A172 (cell line): Measurements from ENCODE around the gene ASB5. TPM values are rescaled to one million over a fixed set of nuclear protein-coding genes. Genes with fewer than 3 reads are reported as not detected.

Experiments used
- DNase-seq: peaks from one replicate; pipeline ENCODE4 v3.0.0-alpha.2; 2015; ENCODE audit warnings: low spot score
- total RNA-seq: library from RNA; depleted of rRNA; stranded (reverse); fragments of >200 nt; shearing (Covaris generic); gene quantifications from 2 replicates; pipeline ENCODE4 v1.2.3, GENCODE V29; 2014

ASB5 gene
- total RNA-seq, 1 experiment from 2014 or later = 0.19 TPM

DNA sequence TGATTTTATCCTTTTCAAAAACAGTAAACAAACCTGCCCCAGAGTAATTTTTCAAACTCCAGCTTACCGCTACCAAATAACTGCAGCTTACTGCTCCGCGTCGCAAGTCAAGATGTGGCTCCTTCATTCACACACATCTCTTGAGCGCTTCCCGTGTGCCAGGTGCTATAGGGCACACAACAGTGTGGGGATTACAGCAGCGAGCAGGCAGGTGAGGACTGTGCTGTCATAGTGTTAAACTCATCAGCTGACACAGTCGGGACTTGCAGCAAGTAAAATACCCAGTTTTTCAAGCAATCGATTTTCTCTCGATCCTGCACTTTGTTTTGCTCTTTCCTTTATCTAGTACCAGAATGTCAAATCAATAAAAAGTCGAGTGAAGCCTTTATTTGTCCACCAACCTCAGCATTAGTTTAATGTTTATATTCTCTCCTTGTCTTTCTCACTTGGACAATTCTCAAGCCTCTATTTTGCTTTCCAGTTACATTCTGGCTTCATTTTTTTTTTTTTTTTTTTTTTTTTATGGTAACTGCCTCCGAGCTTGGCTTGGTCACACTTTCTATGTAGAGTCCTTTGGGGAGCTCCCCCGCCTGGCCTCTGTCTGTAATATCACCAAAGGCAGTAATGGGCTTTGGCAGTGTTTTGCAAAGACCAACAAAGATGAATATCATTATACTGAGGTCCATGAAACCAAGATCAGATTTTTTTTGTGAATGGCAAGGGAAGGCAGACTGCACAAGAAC lies 8.3 kb upstream of the ASB5 start:
- peak; percentile 49 for DNase-seq

- no peak for DNase-seq
Observed at GRCh38 chr4:176276710-176277109, 7.7 kb upstream of the ASB5 start.

- DNase-seq = peak; percentile 72
Observed at GRCh38 chr4:176274441-176274840, 5.4 kb upstream of the ASB5 start.

- no peak for DNase-seq
Observed at GRCh38 chr4:176273736-176274135, 4.7 kb upstream of the ASB5 start.

DNA sequence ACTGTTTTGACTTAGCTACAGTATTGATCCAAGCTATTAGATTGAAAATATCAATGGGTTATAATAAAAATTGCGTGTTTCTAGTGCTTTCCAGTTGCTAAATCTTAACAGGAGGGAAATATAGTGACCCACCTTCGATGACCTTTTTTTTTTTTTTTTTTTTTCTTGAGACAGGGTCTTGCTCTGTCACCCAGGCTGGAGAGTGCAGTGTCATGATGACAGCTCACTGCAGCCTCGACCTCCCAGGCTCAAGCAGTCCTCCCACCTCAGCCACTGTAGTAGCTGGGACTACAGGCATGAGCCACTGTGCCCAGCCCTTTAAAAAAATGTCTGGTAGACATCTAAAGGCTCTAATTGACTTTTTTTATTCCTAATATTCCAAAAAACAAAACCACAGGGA lies 3.8 kb upstream of the ASB5 start:
- no peak for DNase-seq

DNA sequence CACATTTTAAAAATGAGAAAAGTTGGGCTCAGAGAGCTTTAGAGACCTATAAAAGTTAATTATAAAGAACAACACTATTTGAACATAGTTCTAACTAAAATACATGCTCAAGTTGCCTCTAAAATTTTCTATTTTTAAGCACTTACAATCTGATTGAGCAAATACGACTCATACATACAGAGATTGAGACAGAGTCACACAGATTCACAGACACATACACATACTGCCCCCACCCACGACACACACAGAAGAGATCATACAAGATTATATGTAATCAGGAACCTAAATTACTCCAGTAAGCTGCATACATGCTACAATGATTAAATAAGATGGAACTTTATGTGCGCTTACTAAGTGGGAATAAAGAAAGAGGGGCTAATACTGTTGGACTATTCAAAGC lies 2.7 kb upstream of the ASB5 start:
- DNase-seq = no peak

DNA sequence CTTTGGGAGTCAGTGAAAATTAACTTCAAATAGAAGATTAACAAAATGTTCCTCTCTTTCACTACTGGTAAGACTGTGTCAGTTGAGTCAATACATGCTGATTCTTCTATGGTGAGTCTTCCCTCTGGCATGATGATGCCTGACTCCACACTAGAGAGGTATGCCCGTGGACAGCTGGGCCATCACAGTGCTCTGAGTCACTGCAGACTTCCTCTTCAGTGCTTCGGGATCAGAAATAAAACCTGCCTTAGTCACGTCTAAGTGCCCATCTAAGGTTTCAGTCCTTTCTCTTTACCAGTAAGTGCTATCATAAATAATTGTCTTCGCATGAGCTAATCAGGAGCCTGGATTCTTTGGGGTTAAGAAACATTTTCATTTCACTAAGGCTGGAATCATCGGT lies 1.6 kb upstream of the ASB5 start:
- DNase-seq = peak; percentile 97

DNA sequence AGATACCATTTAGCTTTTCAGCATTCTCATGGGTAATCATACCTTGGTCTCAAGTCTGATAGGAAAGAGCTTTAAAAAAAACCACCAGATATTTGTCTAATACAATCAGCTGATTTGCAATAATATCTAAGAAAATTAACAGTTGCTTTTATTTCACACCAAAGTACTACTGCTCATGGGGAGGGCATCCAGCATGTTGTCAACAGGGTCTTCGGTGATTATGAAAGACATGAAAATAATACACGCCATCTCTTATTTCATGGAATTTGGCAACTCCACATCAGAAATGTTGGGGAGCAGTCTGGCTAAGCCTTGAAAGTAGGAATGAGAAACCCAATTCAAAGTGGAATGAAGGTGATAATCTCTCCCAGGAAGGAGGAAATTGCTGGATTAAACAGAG lies 3.0 kb downstream of the ASB5 start:
- no peak for DNase-seq

DNA sequence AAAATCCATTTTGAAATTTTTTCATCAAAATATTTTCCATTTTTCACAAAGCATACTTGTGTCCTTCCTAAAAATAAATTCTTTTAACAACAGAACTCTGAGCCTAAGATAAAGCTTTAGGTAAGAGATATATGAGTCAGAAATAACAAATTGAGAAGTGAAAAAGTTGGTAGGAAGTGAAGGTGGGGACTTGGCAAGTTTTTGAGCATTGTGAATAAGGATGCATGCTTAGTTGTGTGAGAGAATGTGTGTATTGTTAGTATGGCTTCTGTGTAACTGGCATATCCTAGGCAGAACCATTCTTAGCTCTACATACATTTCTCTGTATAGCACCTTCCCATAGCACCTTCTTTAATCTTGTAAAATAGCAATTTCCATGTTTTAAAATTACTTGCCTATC lies 6.8 kb downstream of the ASB5 start:
- no peak for DNase-seq

- no peak for DNase-seq
Observed at GRCh38 chr4:176261481-176261880, 7.5 kb downstream of the ASB5 start.

GRCh38 chr4:176261018-176261417 lies 8.0 kb downstream of the ASB5 start:
- no peak for DNase-seq

DNA sequence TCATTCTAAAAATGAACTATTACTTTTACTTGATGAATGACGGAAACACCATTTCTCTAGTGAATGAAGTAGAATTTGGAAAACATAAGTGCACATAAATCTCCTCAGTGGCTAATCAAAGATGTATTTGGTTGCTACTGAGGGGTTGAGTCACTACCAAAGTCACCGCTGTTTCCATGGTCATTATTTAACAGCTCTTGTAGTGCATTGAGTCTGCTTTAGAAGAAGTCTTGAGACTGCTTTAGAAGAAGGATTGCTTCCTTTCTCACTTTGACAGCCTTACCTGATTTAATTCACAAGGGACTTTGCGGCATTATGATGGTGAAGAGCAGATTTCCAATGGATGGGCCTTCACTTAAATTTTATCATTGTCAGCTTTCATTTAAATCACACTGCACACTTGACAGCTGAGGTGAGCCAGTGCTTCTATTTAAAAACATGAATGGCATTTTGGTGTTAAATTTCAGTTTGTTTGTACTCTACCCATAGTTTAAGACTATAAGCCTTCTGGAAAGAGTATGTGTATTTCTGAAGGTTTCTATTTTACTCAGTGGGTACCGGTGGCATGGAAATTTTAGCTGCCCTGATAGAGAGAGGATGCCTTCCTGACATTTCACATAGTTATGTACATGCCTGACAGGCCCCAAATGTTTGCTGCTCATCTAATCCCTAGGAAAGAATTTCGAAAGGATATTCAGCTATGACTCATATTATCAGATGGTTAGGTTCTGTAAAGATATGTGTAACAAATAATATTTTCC lies 9.5 kb downstream of the ASB5 start:
- DNase-seq = peak; percentile 36

GRCh38 chr4:176258135-176258534 lies 10.9 kb downstream of the ASB5 start:
- DNase-seq = no peak

DNA sequence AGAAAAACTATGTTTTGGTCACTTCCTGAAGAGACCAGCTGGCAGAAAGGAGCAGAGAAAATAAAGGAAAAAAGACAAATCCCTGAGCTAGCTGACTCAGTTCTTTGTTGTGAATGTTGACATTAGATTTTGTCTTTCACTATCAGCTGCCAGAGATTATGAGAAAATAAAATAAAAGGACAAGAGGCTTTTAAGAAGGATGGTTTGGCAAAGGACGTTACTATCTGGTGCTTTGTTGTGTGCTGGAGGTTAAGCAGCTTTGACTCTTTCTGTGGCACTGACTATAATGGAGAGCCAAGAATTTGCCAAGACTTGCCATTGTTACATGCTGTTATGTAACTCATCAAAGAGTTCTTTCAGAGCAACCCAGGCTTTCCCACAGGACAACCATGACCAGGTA lies 12.1 kb downstream of the ASB5 start:
- DNase-seq = no peak

DNA sequence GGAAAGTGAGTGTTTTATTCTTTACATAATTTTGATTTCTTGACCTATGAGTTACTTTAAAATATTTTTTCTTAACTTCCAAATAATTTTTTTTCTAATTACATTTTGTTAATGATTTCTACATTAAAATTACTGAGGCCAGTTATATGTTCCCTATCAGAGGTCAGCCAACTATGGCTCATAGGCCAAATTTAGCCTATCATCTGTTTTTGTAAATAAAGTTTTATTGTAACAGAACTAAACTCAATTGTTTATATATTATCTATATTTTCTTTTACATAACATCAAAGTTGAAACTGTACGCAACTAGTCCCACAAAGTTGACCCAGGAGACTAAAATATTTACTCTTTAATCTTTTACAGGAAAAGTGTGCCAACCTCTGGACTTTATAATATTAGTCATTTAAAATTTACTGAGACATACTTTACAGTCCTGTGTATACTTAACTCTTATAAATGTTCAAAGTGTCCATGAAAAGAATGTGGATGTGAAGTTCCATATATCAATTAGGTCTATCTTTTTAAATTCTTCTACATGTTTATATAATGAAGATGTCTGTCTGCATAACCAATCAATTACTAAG lies 26.2 kb downstream of the ASB5 start:
- no peak for DNase-seq

DNA sequence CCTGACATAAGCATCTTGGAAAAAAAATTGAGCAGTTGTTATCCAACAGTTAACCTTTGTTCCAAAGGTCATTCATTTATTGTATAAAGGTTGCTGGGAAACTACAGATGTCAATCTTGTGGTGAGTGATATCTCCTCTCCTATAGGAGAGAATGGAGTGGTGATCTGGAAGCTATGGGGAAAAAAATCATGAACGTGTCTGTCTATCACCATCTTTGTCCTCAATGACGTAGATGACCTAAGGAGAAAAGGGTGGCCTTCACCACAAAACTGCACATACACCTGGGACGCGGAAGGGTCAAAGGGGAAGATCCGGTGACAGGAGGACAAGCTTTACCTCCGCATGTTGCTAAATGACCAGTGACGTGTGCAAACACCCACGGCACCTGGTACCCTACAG lies 27.3 kb downstream of the ASB5 start:
- no peak for DNase-seq

DNA sequence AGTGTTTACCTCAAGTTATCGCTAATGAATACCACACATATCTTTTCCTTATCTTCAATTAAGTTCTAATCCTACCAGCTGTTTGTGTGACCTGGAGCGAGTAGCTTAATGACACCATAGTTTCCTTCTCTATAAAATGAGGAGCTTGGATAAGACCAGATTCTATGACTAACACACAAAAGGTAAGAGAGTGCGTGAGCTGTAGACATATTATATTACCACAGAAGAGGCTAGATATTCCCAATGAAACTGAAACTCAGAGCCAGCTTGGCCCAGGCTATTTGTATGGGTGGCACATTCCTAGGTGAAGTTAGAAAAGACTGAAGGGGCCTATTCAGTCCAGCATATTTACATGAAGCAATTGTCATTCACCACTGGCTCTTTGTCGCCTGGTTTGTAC lies 30.2 kb downstream of the ASB5 start:
- DNase-seq = no peak

DNA sequence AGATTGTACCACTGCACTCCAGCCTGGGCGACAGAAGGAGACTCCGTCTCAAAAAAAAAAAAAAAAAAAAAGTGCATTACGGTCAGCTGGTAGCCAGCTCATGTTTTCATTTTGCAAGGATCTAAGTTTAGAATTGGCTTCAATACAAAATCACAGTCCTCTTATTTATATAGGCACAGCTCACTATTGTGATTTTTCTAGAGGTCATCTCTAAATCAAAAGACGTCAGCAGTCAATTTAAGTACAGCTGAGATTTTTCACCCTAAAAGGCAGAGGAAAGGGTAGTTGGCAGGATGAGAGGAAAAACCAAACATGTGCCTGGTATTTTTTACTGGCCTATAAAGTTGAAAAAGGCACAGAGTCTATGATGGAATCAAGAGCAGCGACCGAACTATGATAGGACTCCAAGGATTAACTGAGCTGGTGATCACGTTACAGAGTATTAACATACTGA lies 30.8 kb downstream of the ASB5 start:
- peak; percentile 25 for DNase-seq

DNA sequence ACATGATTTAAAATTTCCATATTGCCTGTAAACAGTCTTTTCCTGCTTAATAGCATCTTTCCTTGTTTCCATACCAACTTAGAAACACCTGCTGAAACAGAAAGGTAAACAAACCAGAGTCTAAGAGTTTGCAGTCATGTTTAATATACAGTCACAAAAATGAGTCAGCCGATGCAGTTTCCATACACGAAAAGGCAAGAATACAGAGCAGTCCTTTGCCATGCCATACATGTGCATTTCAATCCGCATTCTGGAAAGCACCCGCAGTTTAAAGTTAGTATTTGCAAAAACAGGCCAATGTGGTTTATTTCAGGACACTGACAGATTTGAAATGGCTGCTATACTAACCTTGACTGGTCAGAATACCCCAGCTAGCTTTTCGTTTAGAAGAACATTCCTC lies 32.1 kb downstream of the ASB5 start:
- no peak for DNase-seq

- no peak for DNase-seq
Observed at GRCh38 chr4:176230836-176231235, 38.2 kb downstream of the ASB5 start.

DNA sequence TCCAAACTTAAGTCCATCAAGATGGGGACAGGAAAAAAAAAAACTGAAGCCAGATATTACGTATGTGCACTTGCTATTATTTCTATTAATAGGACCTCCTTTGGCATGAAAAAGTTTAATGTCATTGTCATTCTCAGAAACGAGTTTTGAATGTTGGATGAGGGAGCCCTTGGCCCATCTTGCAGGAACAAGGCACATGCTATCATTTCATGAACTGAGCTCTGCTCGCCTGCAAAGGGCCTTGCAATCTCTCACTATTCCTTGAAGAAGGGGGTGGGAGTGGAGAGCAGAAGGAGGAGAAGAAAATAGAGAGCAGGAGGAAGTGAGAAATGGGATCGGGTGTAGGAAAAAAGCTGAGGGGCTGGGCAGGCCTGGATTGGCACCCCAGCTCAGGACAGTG lies 39.4 kb downstream of the ASB5 start:
- no peak for DNase-seq

GRCh38 chr4:176226736-176227135 lies 42.3 kb downstream of the ASB5 start:
- DNase-seq = no peak

GRCh38 chr4:176223561-176223960 lies 45.5 kb downstream of the ASB5 start:
- no peak for DNase-seq
